GM19468 (cell line): ENCODE data around the gene KDF1.
"Not testable (repeated sequence)": the region's sequence is repeated elsewhere in the genome, so short reads cannot be mapped to it uniquely, and the experiment has no call there.

Experiments used
- ATAC-seq: cut with Tn5 transposase; IDR thresholded peaks from one replicate; pipeline ENCODE4 v1.9.1; 2021; ENCODE audit warnings: mild to moderate bottlenecking, moderate library complexity, moderate number of reproducible peaks; ENCODE audit not compliant: unreplicated experiment; ENCODE audit errors: extremely low read depth

Gene KDF1

DNA sequence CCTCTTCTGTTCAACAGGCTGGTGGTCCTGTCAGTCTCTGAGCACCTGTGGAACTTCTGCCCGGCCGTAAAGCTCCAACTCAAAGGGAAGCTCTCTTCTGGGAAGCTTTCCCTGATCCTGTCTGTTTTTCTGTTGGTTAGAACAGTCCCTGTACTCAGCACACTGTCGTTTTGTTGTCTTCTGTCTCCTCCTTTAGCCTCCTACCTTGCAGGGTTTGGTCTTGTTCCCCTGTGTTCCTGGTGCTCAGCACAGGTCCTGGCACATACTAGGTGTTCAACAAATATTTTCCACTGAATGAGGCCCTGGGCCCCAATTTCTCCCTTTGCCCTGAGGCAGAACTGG, 328 bp upstream of the KDF1 start:
- no peak for ATAC-seq

DNA sequence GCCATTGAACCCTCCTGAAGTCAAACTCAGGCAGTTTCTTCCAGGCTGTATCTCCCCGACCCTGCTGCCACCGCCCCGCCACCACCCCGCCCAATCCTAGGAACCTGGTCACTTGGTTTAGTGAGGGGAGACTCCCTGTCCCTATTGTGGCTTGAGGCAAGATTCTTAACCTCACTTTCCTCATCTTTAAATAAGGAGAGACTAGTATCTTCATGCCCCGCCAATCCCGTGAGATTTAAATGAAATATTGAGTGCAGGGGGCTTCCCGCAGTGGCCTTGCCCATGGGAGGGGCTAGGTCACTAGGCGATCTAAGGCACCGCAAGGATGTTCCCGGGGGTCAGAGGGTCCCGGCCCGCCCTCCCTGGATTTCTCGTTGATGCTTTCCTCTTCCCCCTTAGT, 998 bp downstream of the KDF1 start:
- no peak for ATAC-seq

- ATAC-seq: no peak
Observed at GRCh38 chr1:26957306-26957705, 3.0 kb downstream of the KDF1 start.

GRCh38 chr1:26956321-26956720, 3.9 kb downstream of the KDF1 start:
- no peak for ATAC-seq

GRCh38 chr1:26953374-26953773, 6.9 kb downstream of the KDF1 start:
- no peak for ATAC-seq

DNA sequence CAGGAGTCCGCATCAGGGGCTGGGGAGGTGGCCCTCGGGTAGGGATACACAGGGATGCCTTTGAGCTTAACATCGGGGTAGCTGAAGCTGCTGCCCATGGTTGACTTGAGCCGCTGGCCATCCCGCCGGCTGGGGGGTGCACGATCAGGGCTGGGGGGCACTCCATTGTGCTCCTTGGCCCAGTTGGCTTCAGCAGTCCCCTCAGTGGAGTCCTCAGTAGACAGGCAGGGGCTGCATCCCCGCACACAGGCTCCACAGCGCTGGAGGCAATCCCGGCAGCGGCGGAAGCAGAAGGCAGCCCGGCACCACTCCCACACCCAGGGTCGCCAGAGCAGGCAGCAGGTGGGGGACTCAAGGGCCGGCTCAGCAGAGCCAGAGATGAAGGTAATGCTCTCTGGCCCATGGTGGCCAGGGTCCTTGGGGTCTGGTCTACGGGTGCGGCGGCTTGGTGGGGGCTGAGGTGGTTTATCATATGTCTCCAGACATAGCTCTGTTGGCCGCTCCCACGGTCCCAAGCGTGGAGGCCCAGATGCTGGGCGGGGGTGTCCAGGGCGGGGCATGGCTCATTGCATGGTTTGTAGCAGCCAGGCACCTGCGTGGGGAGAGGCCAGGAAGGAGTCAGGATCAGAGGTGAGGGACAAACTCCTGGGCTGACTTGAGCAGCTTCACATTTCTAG, 8.3 kb downstream of the KDF1 start:
- no peak for ATAC-seq

DNA sequence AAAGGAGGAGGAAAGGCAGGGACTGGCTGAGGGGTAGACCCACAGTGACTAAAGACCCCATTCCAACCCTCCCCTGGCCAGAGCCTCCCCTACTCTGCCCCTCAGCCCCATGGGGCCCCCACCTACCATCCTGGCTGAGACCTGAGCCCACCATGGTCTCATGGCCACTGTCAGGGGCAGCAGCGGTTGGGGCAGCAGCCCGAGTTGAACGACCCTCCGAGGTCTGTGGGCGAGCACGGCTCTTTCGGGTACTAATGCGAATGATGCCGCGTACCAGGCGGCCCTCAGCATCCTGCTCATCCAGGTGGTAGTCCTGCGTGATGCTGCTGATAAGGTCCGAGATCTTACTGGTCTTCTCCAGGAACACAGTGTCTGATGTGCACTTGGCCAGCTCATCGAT, 9.1 kb downstream of the KDF1 start:
- no peak for ATAC-seq

DNA sequence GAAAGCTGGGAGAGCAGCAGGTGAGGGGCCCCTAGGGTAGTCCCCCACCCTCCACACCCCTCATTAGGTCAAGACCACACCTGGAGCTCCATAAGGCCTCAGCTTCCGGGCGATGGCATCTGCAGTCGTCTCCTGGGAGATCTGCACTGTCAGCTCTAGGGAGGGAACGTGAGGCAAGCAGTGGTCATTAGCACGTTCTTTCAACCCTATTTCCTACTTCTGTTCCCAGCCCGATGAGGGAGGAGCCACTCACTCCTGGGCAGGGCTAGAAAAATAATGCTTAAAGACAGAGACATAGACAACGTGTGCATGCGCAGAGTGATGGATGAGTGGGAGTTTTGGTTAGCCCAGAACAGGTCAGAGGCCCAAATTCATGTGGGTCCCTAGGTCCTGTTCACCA, 9.7 kb downstream of the KDF1 start:
- no peak for ATAC-seq

DNA sequence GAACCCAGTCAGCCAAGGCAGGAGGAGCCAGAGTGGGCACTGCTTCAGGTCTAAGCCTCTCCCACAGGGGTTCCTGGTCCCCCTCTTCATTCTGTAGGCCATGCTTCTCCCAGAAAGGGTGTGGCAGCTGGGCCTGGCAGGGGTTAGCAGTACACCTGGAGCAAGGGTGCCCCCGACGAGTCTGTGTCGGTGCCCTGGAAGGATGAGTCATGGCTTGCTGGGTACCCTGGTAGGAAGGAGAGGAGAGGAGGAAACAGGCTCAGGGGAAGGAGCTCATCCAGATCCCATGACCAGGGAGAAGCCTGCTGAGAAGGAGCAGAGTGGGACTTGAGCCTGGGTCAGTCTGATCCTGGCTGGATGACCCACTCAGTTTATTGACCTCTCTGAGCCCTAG, 10.3 kb downstream of the KDF1 start:
- no peak for ATAC-seq

- no peak for ATAC-seq
Observed at GRCh38 chr1:26949266-26949925, 10.9 kb downstream of the KDF1 start.

GRCh38 chr1:26948725-26949057, 11.6 kb downstream of the KDF1 start:
- not testable (repeated sequence) for ATAC-seq

DNA sequence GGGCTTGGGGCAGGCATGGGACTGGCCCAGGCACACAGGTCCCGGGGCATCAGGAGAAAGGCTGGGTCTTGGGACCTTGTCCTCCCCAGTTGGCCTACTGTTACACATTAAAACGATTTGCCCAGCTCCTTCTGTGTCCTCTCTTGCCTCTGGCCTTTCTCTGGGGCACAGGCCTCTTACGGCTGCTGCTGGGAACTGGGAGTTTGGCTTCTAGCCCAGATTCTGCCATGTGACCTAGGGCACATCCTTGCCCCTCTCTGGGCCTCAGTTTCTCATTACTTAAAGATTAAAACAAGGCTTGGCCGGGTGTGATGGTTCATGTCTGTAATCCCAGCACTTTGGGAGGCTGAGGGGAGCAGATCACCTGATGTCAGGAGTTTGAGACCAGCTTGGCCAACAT, 14.0 kb downstream of the KDF1 start:
- ATAC-seq: no peak

DNA sequence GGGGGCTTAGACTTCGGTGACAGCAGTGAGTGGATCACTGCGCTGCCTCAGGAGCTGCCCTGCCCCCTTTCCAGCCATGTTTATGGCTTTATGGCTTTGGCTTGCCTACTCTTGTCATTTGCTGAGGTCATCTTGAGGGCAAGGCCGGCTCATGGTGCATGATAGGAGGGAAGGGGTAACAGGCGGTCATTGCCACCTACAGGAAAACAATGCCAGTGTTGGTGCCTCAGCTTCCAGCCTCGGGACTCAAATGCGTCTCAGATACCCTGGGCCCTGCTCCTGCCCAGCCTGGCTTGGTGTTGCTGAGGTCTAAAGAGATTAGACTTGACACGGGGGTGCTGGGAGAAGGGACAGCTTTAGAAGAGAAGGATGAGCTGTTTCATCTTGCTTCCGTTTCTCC, 14.5 kb downstream of the KDF1 start:
- ATAC-seq: no peak

- ATAC-seq: no peak
Observed at GRCh38 chr1:26945138-26945537, 15.1 kb downstream of the KDF1 start.

DNA sequence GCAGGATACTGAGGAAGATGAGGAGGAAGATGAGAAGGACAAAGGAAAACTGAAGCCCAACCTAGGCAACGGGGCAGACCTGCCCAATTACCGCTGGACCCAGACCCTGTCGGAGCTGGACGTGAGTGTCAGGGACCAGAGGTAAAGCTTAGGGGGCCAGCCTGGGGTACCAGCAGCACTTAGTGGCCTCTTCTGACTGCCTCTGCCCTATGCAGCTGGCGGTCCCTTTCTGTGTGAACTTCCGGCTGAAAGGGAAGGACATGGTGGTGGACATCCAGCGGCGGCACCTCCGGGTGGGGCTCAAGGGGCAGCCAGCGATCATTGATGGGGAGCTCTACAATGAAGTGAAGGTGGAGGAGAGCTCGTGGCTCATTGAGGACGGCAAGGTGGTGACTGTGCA, 17.6 kb downstream of the KDF1 start:
- no peak for ATAC-seq

DNA sequence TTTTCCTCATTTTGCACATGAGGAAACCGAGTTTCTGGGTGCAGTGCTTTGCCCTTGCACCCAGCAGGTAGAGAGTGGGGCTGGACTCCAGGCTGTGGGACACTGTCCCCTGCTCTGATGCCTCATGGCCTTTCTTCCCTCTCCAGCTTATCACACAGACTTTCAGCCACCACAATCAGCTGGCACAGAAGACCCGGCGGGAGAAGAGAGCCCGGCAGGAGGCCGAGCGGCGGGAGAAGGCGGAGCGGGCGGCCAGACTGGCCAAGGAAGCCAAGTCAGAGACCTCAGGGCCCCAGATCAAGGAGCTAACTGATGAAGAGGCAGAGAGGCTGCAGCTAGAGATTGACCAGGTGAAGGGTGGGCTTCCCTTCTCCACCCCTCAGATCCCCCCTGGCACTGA, 19.0 kb downstream of the KDF1 start:
- no peak for ATAC-seq

DNA sequence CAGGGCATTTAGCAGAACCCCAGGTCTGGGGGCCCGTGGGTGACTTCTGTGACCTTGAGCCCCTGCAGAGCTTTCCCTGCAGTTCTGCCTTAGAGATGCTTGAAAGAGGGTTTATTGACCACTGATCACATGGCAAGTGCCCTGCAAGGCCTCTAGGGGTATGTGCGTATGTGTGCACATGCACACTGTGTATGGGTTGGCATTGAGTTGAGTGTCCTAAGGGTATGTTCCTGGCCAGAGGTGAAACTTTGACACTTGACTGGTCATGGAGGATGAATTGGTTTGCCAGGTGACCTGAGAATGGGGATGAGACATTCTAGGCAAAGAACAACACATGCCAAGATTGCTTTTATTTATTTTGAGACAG, 21.6 kb downstream of the KDF1 start:
- no peak for ATAC-seq

GRCh38 chr1:26938004-26938658, 22.1 kb downstream of the KDF1 start:
- no peak for ATAC-seq

DNA sequence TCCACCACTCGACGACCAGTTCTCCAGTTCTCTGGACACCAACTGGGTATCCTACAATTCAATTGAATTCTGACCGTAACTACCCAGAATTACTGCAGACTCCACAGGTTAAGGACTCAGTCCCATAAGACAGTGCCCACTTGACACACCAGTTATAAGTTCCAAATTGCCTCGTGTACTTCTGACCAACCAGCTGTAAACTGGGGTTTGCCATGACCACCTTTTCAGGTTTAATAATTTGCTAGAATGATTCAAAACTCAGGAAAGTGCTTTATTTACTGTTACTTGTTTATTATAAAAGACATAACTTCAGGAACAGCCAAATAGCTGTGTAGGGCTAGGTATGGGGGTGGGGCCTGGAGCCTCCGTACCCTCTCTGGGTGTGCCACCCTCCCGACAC, 23.4 kb downstream of the KDF1 start:
- ATAC-seq: no peak

DNA sequence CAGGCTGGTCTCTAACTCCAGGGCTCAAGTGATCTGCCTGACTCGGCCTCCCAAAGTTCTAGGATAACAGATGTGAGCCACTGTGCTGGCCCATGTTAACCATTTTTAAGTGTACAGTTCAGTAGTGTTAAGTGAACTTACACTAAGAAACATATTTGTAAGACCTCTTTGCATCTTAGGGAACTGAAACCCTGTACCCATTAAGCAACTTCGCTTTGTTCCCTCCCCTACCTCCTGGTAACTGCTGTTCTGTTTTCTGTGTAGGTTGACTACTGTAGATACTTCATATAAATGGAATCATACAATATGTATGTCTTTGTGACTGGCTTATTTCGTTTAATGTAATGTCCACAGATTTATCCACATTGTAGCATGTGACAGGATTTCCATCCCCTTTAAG, 27.7 kb downstream of the KDF1 start:
- ATAC-seq: no peak

- ATAC-seq: no peak
Observed at GRCh38 chr1:26923711-26924110, 36.6 kb downstream of the KDF1 start.

GRCh38 chr1:26922901-26923300, 37.4 kb downstream of the KDF1 start:
- ATAC-seq: no peak
